Measurements from ENCODE around the gene CLDND2. TPM values are rescaled to one million over a fixed set of nuclear protein-coding genes. Genes with fewer than 3 reads are reported as not detected.
A peak's percentile ranks its signal among the peaks of the same experiment; 100 is the strongest.

The CLDND2 gene
- polyA plus RNA-seq, 1 of the 3 experiments (the other 2 are of a cell fraction) = 0.26 TPM

DNA sequence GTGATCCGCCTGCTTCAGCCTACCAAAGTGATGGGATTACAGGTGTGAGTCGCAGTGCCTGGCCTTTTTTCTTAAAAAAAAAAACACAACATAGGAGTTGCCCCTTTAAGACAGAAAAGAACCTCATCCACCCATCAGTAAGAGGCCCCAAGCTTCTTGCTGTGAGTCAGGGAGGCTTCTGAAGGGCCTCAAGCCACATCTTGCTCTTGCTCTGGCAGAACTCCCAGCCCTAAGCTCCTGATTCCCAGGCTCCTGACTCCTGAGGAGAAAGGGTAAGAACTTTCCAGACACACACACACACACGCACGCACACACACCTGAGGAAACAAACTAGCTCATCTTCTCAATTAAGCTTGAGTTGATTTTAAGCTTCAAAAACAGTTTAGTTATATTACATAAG, 9.5 kb downstream of the CLDND2 start:
- Histone ChIP-seq H3K4me3 (ENCODE audit: low read depth in 2 of 2, low read length in 1 of 2) (no peak overlapping the region), H3F3A (replicated peaks; ENCODE audit: insufficient read depth) (peaks cover 7% of the 10 kb centered on the region), H3K9me2 (no peaks in the 10 kb centered on the region), H3K4me1 (ENCODE audit: control insufficient read depth in 1 of 2, insufficient read depth in 2 of 2, low read depth in 1 of 2, low read length in 1 of 2) (peaks cover 0 to 4% of the 10 kb centered on the region in 2 experiments; a peak in 1 of 4 replicates), H3K9me3 (no peaks in the 10 kb centered on the region), H3K36me3 (replicated peaks in 1 of 2; ENCODE audit: control insufficient read depth in 1 of 2, insufficient read depth in 2 of 2, low read length in 1 of 2) (no peaks in the 10 kb centered on the region), H3K79me2 (ENCODE audit: insufficient read depth) (no peaks in the 10 kb centered on the region), H3K27me3 (ENCODE audit: insufficient read depth) (no peaks in the 10 kb centered on the region), H4K20me1 (ENCODE audit: insufficient read depth) (no peaks in the 10 kb centered on the region), H3K27ac (ENCODE audit: low read depth in 2 of 2, low read length in 1 of 2) (peak overlapping the region in 1 of 2 experiments; percentile 30; a peak in 1 of 4 replicates), H3K4me2 (no peak overlapping the region), H3K9ac (no peak overlapping the region), H2AFZ (ENCODE audit: low read depth) (no peak overlapping the region)
- 87% methylated on average over 4 of the region's 4 CpGs for WGBS (ENCODE audit: low lambda C conversion rate)
- CTCF ChIA-PET = interaction anchor here (1.0 to 2.7 kb wide), 5 partner anchors 16 to 69 kb away, joined by 3 to 8 read pairs (median 3); no protein-coding TSS in a partner anchor
- POLR2A ChIA-PET = interaction anchor here (0.6 kb wide), 1 partner anchor 875 kb away, joined by 3 read pairs; no protein-coding TSS in a partner anchor
- TF ChIP-seq REST (IDR thresholded peaks at IDR 0.05; ENCODE audit: low read depth, low read length) (no peak), MEF2A (IDR thresholded peaks at IDR 0.05; ENCODE audit: borderline replicate concordance, low read depth) (no peak)
- no peak for DNase-seq

GRCh38 chr19:51357952-51358351, 10.9 kb downstream of the CLDND2 start:
- no peak overlapping the region for H3K4me2 ChIP-seq
- no peaks in the 10 kb centered on the region for H3K9me2 ChIP-seq
- H3K4me3 ChIP-seq (ENCODE audit: low read depth in 2 of 2, low read length in 1 of 2) = no peak overlapping the region
- H3K36me3 ChIP-seq (replicated peaks in 1 of 2; ENCODE audit: control insufficient read depth in 1 of 2, insufficient read depth in 2 of 2, low read length in 1 of 2) = no peaks in the 10 kb centered on the region
- no peak overlapping the region for H3K9ac ChIP-seq
- no peaks in the 10 kb centered on the region for H3K9me3 ChIP-seq
- H3F3A ChIP-seq (replicated peaks; ENCODE audit: insufficient read depth) = peaks cover 7% of the 10 kb centered on the region
- H2AFZ ChIP-seq (ENCODE audit: low read depth) = no peak overlapping the region
- CTCF ChIA-PET = interaction anchor here (2.7 kb wide), 1 partner anchor 17 kb away, joined by 8 read pairs; no protein-coding TSS in a partner anchor
- DNase-seq = no peak
- no peaks in the 10 kb centered on the region for H3K79me2 ChIP-seq (ENCODE audit: insufficient read depth)
- TF ChIP-seq RAD21 (IDR thresholded peaks at IDR 0.05; ENCODE audit: low read length) (no peak), CTCF (IDR thresholded peaks at IDR 0.05) (no peak), IRF3 (IDR thresholded peaks at IDR 0.05; ENCODE audit: low read depth, low read length) (no peak), MXI1 (IDR thresholded peaks at IDR 0.05; ENCODE audit: low read depth, low read length) (no peak), RFX5 (IDR thresholded peaks at IDR 0.05; ENCODE audit: low read length) (no peak), RCOR1 (IDR thresholded peaks at IDR 0.05; ENCODE audit: low read length) (no peak), ELF1 (IDR thresholded peaks at IDR 0.05) (no peak), GABPA (IDR thresholded peaks at IDR 0.05; ENCODE audit: low read depth) (no peak), TAF1 (IDR thresholded peaks at IDR 0.05; ENCODE audit: borderline replicate concordance, low read depth, low read length) (no peak), POLR2AphosphoS5 (IDR thresholded peaks at IDR 0.05; ENCODE audit: low read depth, low read length) (no peak), GATA2 (CRISPR knock-in tag; IDR thresholded peaks at IDR 0.05) (no peak), USF2 (IDR thresholded peaks at IDR 0.05; ENCODE audit: borderline replicate concordance, low read depth, low read length) (no peak), EP300 (IDR thresholded peaks at IDR 0.05; ENCODE audit: borderline replicate concordance in 1 of 2, low read depth in 1 of 2, low read length in 1 of 2) (no peak), TCF12 (IDR thresholded peaks at IDR 0.05) (no peak), FOSL2 (IDR thresholded peaks at IDR 0.05; ENCODE audit: borderline replicate concordance, low read depth) (no peak), YY1 (IDR thresholded peaks at IDR 0.05; ENCODE audit: low read depth) (no peak)
- TF ChIP-seq, protein P1, sequence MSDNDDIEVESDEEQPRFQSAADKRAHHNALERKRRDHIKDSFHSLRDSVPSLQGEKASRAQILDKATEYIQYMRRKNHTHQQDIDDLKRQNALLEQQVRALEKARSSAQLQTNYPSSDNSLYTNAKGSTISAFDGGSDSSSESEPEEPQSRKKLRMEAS (IDR thresholded peaks at IDR 0.05; ENCODE audit: low read depth) = no peak
- TF ChIP-seq, protein P2, sequence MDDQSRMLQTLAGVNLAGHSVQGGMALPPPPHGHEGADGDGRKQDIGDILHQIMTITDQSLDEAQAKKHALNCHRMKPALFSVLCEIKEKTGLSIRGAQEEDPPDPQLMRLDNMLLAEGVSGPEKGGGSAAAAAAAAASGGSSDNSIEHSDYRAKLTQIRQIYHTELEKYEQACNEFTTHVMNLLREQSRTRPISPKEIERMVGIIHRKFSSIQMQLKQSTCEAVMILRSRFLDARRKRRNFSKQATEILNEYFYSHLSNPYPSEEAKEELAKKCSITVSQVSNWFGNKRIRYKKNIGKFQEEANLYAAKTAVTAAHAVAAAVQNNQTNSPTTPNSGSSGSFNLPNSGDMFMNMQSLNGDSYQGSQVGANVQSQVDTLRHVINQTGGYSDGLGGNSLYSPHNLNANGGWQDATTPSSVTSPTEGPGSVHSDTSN (IDR thresholded peaks at IDR 0.05) = no peak
- no peaks in the 10 kb centered on the region for H3K27me3 ChIP-seq (ENCODE audit: insufficient read depth)
- WGBS (ENCODE audit: low lambda C conversion rate) = 83% methylated on average over 6 of the region's 7 CpGs
- POLR2A ChIA-PET = no interaction called here
- H4K20me1 ChIP-seq (ENCODE audit: insufficient read depth) = no peaks in the 10 kb centered on the region
- no peak overlapping the region for H3K27ac ChIP-seq (ENCODE audit: low read depth in 2 of 2, low read length in 1 of 2)
- H3K4me1 ChIP-seq (ENCODE audit: control insufficient read depth in 1 of 2, insufficient read depth in 2 of 2, low read depth in 1 of 2, low read length in 1 of 2) = no peaks in the 10 kb centered on the region; a peak in 1 of 4 replicates
